LNCaP clone FGC (cell line): ENCODE measurements around the gene PAX7.

Experiments used
- DNase-seq: peaks from one replicate; pipeline ENCODE4 v3.0.0-alpha.2; 2011; ENCODE audit warnings: low read depth
- H3K4me3 ChIP-seq: 2 replicates; pipeline ENCODE4 v1.5.1; 2011; ENCODE audit warnings: mild to moderate bottlenecking, low read depth, low read length, control low read depth
- TF ChIP-seq, protein P1 (sequence below): IDR thresholded peaks from 2 replicates; pipeline ENCODE4 v1.5.1; 2012; ENCODE audit warnings: mild to moderate bottlenecking; ENCODE audit not compliant: control insufficient read depth, insufficient read depth; ENCODE audit errors: extremely low read depth

Gene PAX7

GRCh38 chr1:18597160-18598042 lies 33.2 kb upstream of the PAX7 start:
- no peak for DNase-seq
- TF ChIP-seq, protein P1, sequence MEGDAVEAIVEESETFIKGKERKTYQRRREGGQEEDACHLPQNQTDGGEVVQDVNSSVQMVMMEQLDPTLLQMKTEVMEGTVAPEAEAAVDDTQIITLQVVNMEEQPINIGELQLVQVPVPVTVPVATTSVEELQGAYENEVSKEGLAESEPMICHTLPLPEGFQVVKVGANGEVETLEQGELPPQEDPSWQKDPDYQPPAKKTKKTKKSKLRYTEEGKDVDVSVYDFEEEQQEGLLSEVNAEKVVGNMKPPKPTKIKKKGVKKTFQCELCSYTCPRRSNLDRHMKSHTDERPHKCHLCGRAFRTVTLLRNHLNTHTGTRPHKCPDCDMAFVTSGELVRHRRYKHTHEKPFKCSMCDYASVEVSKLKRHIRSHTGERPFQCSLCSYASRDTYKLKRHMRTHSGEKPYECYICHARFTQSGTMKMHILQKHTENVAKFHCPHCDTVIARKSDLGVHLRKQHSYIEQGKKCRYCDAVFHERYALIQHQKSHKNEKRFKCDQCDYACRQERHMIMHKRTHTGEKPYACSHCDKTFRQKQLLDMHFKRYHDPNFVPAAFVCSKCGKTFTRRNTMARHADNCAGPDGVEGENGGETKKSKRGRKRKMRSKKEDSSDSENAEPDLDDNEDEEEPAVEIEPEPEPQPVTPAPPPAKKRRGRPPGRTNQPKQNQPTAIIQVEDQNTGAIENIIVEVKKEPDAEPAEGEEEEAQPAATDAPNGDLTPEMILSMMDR: peak; percentile 81

GRCh38 chr1:18599086-18599485 lies 31.6 kb upstream of the PAX7 start:
- peak; percentile 82 for DNase-seq
- TF ChIP-seq, protein P1: no peak
- H3K4me3 ChIP-seq: no peak overlapping the region

More at GRCh38 chr1:18597160-18598042, 33.2 kb upstream of the PAX7 start:
- H3K4me3 ChIP-seq: no peak overlapping the region

DNA sequence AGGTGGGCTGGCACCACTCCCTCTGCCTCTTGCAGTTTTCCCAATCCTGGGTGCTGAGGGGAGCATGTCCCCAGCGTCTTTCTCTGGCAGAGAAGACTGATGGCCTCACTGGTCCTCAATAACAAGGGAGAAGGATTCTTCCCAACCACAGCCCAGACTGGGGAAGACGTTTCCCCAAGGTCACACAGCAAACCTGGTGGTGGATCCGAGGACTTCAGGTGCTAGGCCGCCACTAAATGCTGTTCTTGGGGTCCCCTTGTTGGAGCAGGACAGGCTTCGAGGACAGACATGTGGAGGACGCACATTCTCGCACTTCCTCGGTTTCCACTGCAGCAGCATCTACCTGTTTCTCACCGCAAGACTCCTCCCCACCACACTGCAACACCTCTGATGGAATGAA lies 30.9 kb upstream of the PAX7 start:
- TF ChIP-seq, protein P1: no peak
- no peak for DNase-seq
- H3K4me3 ChIP-seq: no peak overlapping the region

DNA sequence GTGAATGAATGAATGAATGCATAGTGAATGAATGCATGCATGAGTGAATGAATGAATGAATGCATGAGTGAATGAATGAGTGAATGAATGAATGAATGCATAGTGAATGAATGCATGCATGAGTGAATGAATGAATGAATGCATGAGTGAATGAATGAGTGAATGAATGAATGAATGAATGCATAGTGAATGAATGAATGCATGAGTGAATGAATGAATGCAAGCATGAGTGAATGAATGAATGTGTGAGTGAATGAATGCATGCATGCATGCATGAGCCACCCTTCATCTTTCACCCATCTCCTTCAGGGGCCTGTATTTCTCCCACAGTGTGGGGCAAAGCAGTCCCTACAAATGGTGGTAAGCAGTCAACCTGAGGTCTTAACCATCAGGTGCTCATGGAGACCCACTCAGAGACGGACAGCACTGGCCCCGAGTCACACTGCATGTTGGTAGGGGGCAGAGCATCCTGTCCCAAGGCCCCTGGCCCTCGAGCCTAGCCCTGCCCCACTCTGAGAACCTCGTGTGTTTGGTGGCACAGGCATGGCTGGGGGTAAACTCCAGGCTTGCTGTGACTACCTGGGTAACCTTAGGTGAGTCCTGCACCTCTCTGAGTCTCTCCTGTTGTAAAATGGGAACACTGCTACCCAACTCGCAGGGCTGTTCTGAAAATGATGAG lies 28.0 kb upstream of the PAX7 start:
- TF ChIP-seq, protein P1: no peak
- no peak for DNase-seq
- no peak overlapping the region for H3K4me3 ChIP-seq

DNA sequence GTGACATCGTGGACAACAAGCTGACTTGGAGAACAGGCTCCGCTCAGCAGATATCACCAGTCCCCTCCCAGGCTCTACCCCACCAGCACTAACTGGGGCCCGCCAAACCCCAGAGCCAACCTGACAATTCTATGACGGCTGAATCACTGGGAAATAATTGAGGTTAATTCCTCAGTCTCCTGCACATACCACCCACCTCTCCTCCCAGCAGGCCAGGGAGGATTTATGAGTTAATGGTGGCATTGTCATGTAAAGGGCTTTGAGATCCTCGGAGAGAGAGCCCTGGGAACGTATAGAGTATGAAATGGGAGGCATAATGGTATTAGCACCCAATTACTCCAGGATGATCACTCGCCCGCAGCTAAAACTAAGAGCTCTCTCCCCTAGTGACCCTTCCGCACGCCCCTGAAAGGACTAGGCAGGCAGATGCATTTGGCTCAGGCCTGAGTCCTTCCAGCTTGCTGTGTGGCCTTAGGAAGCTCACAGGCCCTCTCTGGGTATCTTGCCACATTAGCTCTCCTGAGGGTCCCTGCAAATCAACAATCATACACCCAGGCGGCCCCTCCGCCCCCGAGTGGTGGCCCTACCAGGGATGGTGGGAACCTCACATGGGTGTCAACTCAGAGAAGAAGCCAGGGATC lies 27.3 kb upstream of the PAX7 start:
- no peak for DNase-seq
- TF ChIP-seq, protein P1: no peak
- H3K4me3 ChIP-seq: no peak overlapping the region

DNA sequence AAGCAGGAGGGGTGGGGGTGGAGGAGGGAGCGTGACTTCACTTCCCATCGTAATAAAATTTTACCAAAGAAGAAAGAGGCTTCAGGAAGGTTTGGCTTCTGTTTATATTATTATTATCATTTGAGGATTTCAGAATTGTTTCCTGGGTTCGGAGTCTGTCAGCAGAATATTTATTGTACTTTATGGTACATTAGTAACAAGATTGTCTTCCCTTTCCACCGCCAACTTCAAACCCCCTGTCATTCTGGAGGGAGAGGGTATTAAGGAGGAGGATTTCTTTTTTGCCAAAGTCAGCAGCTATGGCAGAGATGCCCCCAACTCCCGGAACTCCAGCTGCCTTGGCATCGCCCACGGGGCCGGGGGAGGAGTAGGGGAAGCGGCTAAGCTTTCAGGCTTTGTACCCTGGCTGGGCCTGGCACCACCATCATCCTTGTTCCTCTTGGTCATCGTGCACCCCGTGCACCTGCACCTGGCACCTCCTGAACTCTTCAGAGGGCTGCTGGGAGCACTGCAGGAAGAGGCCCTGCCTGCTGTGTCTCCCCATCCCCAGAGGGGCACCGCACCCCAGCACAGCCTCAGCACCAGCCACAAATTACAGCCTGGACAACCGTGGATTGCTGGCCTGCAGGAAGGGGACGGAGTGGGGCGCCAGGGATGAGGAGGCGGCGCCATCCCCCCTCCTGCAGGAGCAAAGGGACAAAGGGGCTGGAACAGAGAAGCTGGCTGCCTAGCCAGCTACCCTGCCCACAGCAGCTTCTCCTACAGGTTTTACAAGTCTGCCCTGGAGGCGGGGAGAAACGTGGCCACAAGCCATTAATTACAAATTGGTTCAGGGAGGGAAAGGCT lies 24.0 kb upstream of the PAX7 start:
- TF ChIP-seq, protein P1: no peak
- DNase-seq: no peak

More for the DNA sequence above, 24.0 kb upstream of the PAX7 start:
- H3K4me3 ChIP-seq: no peak overlapping the region
